K562 (cell line): Measurements from ENCODE around the gene DOCK1. TPM values are rescaled to one million over a fixed set of nuclear protein-coding genes. Genes with fewer than 3 reads are reported as not detected.

Source experiments
- ATAC-seq: fragments of 200-7000 bp; cut with Tn5 transposase; 3 replicates; pipeline ENCODE4 v1.9.1; 2020; ENCODE audit warnings: moderate library complexity
- BruUV-seq: library from RNA; stranded (reverse); fragments of 400-500 nt; replicated peaks from 2 replicates; lab custom pipeline; 2021; lab: Mats Ljungman, UMichigan
- CTCF ChIA-PET: fragments of 300-600 bp; formaldehyde crosslinking; extraction: SDS; loops from one replicate; lab custom pipeline; 2021; ENCODE audit warnings: low intra/inter-chr PET ratio; lab: Yijun Ruan, JAX
- POLR2A ChIA-PET: fragments of 300-600, 350-650 bp; sonication (Branson Sonifier 250); formaldehyde crosslinking; extraction: SDS; loops from one replicate; lab custom pipeline; 2021; ENCODE audit warnings: antibody characterized with exemption, inconsistent platforms; lab: Yijun Ruan, JAX
- DNase-seq, 4 experiments: peaks; one replicate each; pipeline versions ENCODE4 v3.0.0 to v3.0.0-alpha.2; 2011 to 2018; ENCODE audit warnings: low spot score in 3 of 4, mixed read lengths in 3 of 4; ENCODE audit errors: extremely low read depth in 1 of 4
- FAIRE-seq: peaks from 2 replicates; lab custom pipeline; 2011; peaks lifted over from hg19 to GRCh38; lab: Jason Lieb, UNC
- H2AFZ ChIP-seq: 2 replicates; pipeline ENCODE4 v1.6.0; 2011; ENCODE audit warnings: low read depth, low read length, control low read depth, inconsistent platforms
- H3K27ac ChIP-seq: fragments of 200-600 bp; 3 replicates; pipeline ENCODE4 v1.8.0; 2011; ENCODE audit warnings: low read depth, mild to moderate bottlenecking, control low read depth, inconsistent platforms, low read length, moderate library complexity, mixed read lengths; ENCODE audit errors: extremely low read depth
- H3K27me3 ChIP-seq, 2 experiments: fragments of 300-600 bp in 1 of 2; 2 replicates in 1 of 2; 3 replicates in 1 of 2; pipeline versions ENCODE4 v1.6.0 to v1.8.0; 2011; ENCODE audit warnings: inconsistent platforms in 2 of 2, low read length in 2 of 2, mild to moderate bottlenecking in 1 of 2, mixed read lengths in 1 of 2, moderate library complexity in 1 of 2; ENCODE audit not compliant: control insufficient read depth in 2 of 2, insufficient read depth in 2 of 2
- H3K36me3 ChIP-seq: fragments of 300-600 bp; 3 replicates; pipeline ENCODE4 v1.8.0; 2011; ENCODE audit warnings: mild to moderate bottlenecking, low read length, inconsistent platforms; ENCODE audit not compliant: control insufficient read depth, insufficient read depth
- H3K4me1 ChIP-seq, 2 experiments: fragments of 200-600 bp in 1 of 2; replicated peaks in 1 of 2; 2 replicates in 1 of 2; 3 replicates in 1 of 2; pipeline versions ENCODE4 v1.5.1 to v1.8.0; 2011; ENCODE audit warnings: inconsistent platforms in 2 of 2, low read length in 2 of 2, mild to moderate bottlenecking in 1 of 2, mixed read lengths in 1 of 2, moderate library complexity in 1 of 2; ENCODE audit not compliant: control insufficient read depth in 2 of 2, insufficient read depth in 2 of 2
- H3K4me2 ChIP-seq: 2 replicates; pipeline ENCODE4 v1.6.1; 2011; ENCODE audit warnings: low read length, control low read depth, inconsistent platforms, mixed read lengths; ENCODE audit not compliant: insufficient read depth
- H3K4me3 ChIP-seq: fragments of 200-600 bp; sonication (generic), shearing (Covaris generic); 2 replicates; pipeline ENCODE4 v1.5.1; 2016; ENCODE audit warnings: control low read depth, inconsistent platforms
- H3K79me2 ChIP-seq: fragments of 200-600 bp; 3 replicates; pipeline ENCODE4 v1.8.0; 2011; ENCODE audit warnings: low read length, inconsistent platforms; ENCODE audit not compliant: control insufficient read depth, insufficient read depth
- H3K9ac ChIP-seq, 2 experiments: 2 replicates each; pipeline versions ENCODE4 v1.6.0 to v1.6.1; 2011; ENCODE audit warnings: low read depth in 2 of 2, low read length in 2 of 2, control low read depth in 1 of 2, inconsistent platforms in 1 of 2, mild to moderate bottlenecking in 1 of 2, mixed read lengths in 1 of 2; ENCODE audit not compliant: insufficient read depth in 1 of 2
- H3K9me1 ChIP-seq: one replicate; pipeline ENCODE4 v1.6.0; 2011; ENCODE audit warnings: inconsistent platforms, mild to moderate bottlenecking, low read length, moderate library complexity; ENCODE audit not compliant: control insufficient read depth, insufficient read depth
- H3K9me3 ChIP-seq: replicated peaks from 2 replicates; pipeline ENCODE4 v1.5.1; 2011; ENCODE audit warnings: low read depth, low read length, inconsistent platforms; ENCODE audit not compliant: control insufficient read depth, insufficient read depth
- H4K20me1 ChIP-seq: replicated peaks from 2 replicates; pipeline ENCODE4 v1.6.1; 2011; ENCODE audit warnings: low read length, inconsistent platforms, mixed read lengths; ENCODE audit not compliant: control insufficient read depth, insufficient read depth
- ELF4 ChIP-seq: fragments of 450-650 bp; formaldehyde crosslinking; IDR thresholded peaks from 2 replicates; pipeline ENCODE4 v1.4.0; 2022; ENCODE audit warnings: missing genetic modification characterization
- FOXM1 ChIP-seq, 2 experiments: fragments of 450-650 bp in 1 of 2; sonication (generic) in 1 of 2; formaldehyde crosslinking in 1 of 2; IDR thresholded peaks; 2 replicates each; pipeline versions ENCODE4 v1.6.1 to v1.9.0; 2017 to 2022; ENCODE audit warnings: low read depth in 2 of 2, mild to moderate bottlenecking in 2 of 2, missing genetic modification reagents in 1 of 2, moderate library complexity in 1 of 2
- GATAD2B ChIP-seq: fragments of 450-650 bp; IDR thresholded peaks from 2 replicates; pipeline ENCODE4 v1.6.1; 2017; ENCODE audit warnings: mild to moderate bottlenecking, borderline replicate concordance
- MIER1 ChIP-seq: fragments of 450-650 bp; IDR thresholded peaks from 2 replicates; pipeline ENCODE4 v1.6.1; 2016; ENCODE audit warnings: antibody characterized with exemption, mild to moderate bottlenecking, low read depth
- NFATC3 ChIP-seq: fragments of 450-650 bp; IDR thresholded peaks from 2 replicates; pipeline ENCODE4 v1.6.1; 2017; ENCODE audit warnings: mild to moderate bottlenecking
- POLR3A ChIP-seq: IDR thresholded peaks from 2 replicates; pipeline ENCODE4 v1.6.1; 2011; ENCODE audit warnings: borderline replicate concordance, mild to moderate bottlenecking, moderate library complexity; ENCODE audit not compliant: insufficient read length, insufficient read depth; ENCODE audit errors: extremely low read depth
- POU5F1 ChIP-seq: fragments of 150-350 bp; IDR thresholded peaks from 2 replicates; pipeline ENCODE4 v1.6.1; 2014; ENCODE audit warnings: borderline replicate concordance, low read length, low read depth, mild to moderate bottlenecking; ENCODE audit not compliant: partially characterized antibody
- ZKSCAN8 ChIP-seq: fragments of 200-800 bp; sonication (Bioruptor generic); IDR thresholded peaks from 2 replicates; pipeline ENCODE4 v1.6.1; 2016; ENCODE audit warnings: missing genetic modification characterization, missing compliant biosample characterization
- ZNF384 ChIP-seq: IDR thresholded peaks from 2 replicates; pipeline ENCODE4 v1.6.1; 2012; ENCODE audit warnings: low read depth, low read length, improper control_type of control experiment
- WGBS: fragments of 100-300 bp; shearing (Covaris generic); methylation state at CpG from one replicate; pipeline ENCODE4 v1.1.6; 2016; ENCODE audit warnings: low coverage, mixed read lengths; ENCODE audit not compliant: insufficient coverage; ENCODE audit errors: missing lambda C conversion rate; 5-methylcytosine and 5-hydroxymethylcytosine counted together
- in situ Hi-C: fragments of 300-500 bp; cut with MboI; formaldehyde crosslinking; loops from 4 replicates; pipeline ENCODE4 v1.15.0; 2018; ENCODE audit warnings: inconsistent platforms, mixed read lengths
- intact Hi-C: fragments of 100-400 bp; cut with micrococcal nuclease; formaldehyde crosslinking; loops from 2 replicates; pipeline ENCODE4 v1.14.2; 2022
- polyA plus RNA-seq, 8 experiments: library from polyadenylated mRNA; depleted of rRNA in 4 of 8; stranded (reverse) in 5 of 8; unstranded in 3 of 8; fragments of >200 nt; fragmentation: Nextera tagmentation in 2 of 8; fragmentation: Illumina TruSeq in 1 of 8; extraction: Ambion mirVana in 2 of 8; extraction: Trizol in 1 of 8; gene quantifications; 2 replicates each; pipeline versions ENCODE4 v1.2.1 to v1.2.3, GENCODE V29; 2011 to 2014; ENCODE audit warnings: inconsistent platforms in 1 of 8, missing spikeins in 1 of 8
- total RNA-seq, 7 experiments: library from RNA; depleted of rRNA in 6 of 7; stranded (reverse); fragments of >200 nt in 6 of 7; fragmentation: Illumina TruSeq in 2 of 7; extraction: Trizol in 2 of 7; gene quantifications; 2 replicates each; pipeline versions ENCODE4 v1.2.1 to v1.2.3, GENCODE V29; 2011 to 2021; ENCODE audit warnings: low replicate concordance in 1 of 7
- TF ChIP-seq, protein P1 (sequence below): sonication (generic); formaldehyde crosslinking; IDR thresholded peaks from 2 replicates; pipeline ENCODE4 v1.8.1; 2023; ENCODE audit warnings: mild to moderate bottlenecking, missing genetic modification reagents

The DOCK1 gene
- total and polyA plus RNA-seq, 9 of the 15 experiments (the other 6 are each of a cell fraction or from before 2014, with no cell fraction given), result 0.31 TPM; not detected in 8

DNA sequence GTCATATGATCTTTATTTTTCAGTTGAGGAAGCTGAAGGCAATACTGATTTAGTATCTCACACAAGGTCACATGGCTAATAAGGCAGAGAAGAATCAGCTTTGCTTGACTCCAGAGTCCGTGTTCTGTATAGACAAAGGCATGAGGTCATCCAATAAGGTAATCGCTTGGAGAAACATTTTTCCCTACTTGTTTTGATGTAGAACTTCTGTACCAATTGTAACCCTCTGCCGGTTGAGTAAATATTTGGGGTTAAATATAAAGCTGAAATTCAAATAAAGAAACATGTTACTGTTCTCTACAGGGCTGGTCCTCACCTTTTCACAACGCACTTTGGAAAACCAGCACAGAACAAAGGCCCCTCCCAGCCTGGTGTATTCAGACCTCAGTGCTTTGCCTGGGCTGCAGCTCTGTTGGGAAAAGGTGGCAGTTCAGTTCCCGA, 374.1 kb downstream of the DOCK1 start:
- intact Hi-C loops, result no loop called here
- TF ChIP-seq NFATC3, result no peak
- TF ChIP-seq ELF4, result no peak
- TF ChIP-seq GATAD2B, result no peak
- TF ChIP-seq POU5F1, result no peak
- TF ChIP-seq ZKSCAN8 (CRISPR knock-in tag), result no peak
- TF ChIP-seq POLR3A, result no peak
- no peak for TF ChIP-seq ZNF384
- TF ChIP-seq MIER1, result no peak
- TF ChIP-seq FOXM1 (IDR thresholded peaks at IDR 0.05; ENCODE audit: low read depth), result no peak
- no peak for TF ChIP-seq FOXM1 (CRISPR knock-in tag; IDR thresholded peaks at IDR 0.05; ENCODE audit: low read depth)
- TF ChIP-seq, protein P1, sequence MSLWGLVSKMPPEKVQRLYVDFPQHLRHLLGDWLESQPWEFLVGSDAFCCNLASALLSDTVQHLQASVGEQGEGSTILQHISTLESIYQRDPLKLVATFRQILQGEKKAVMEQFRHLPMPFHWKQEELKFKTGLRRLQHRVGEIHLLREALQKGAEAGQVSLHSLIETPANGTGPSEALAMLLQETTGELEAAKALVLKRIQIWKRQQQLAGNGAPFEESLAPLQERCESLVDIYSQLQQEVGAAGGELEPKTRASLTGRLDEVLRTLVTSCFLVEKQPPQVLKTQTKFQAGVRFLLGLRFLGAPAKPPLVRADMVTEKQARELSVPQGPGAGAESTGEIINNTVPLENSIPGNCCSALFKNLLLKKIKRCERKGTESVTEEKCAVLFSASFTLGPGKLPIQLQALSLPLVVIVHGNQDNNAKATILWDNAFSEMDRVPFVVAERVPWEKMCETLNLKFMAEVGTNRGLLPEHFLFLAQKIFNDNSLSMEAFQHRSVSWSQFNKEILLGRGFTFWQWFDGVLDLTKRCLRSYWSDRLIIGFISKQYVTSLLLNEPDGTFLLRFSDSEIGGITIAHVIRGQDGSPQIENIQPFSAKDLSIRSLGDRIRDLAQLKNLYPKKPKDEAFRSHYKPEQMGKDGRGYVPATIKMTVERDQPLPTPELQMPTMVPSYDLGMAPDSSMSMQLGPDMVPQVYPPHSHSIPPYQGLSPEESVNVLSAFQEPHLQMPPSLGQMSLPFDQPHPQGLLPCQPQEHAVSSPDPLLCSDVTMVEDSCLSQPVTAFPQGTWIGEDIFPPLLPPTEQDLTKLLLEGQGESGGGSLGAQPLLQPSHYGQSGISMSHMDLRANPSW (CRISPR knock-in tag), result no peak
- Histone ChIP-seq H3K27ac (no peak overlapping the region), H3K27me3 (no peaks in the 10 kb centered on the region), H3K9me1 (no peaks in the 10 kb centered on the region), H3K4me1 (no peaks in the 10 kb centered on the region), H3K4me3 (no peak overlapping the region), H3K9me3 (no peaks in the 10 kb centered on the region), H4K20me1 (no peaks in the 10 kb centered on the region), H3K4me2 (no peak overlapping the region), H3K36me3 (no peaks in the 10 kb centered on the region), H2AFZ (no peak overlapping the region), H3K9ac (no peak overlapping the region), H3K79me2 (no peaks in the 10 kb centered on the region)
- WGBS, result 2% methylated on average over 4 of the region's 5 CpGs
- no peak for DNase-seq
- in situ Hi-C loops, result no loop called here
- BruUV-seq, result no TSS peak
- ChIA-PET POLR2A (interaction anchor here (0.5 kb wide), 1 partner anchor 824 kb away, joined by 3 read pairs; no protein-coding TSS in a partner anchor), CTCF (no interaction called here)
- no peak for ATAC-seq
- FAIRE-seq, result no peak
